WTC11 (cell line): ENCODE data around the gene PI4KA.
"Not testable (repeated sequence)": the region's sequence is repeated elsewhere in the genome, so short reads cannot be mapped to it uniquely, and the experiment has no call there.

Experiments used
- ATF6 ChIP-seq: sonication (generic); formaldehyde crosslinking; IDR thresholded peaks from 2 replicates; pipeline ENCODE4 v1.8.1; 2023; ENCODE audit warnings: mild to moderate bottlenecking, missing genetic modification reagents
- ETV6 ChIP-seq: sonication (generic); formaldehyde crosslinking; IDR thresholded peaks from 2 replicates; pipeline ENCODE4 v1.8.1; 2022; ENCODE audit warnings: mild to moderate bottlenecking, missing genetic modification reagents
- FOXP1 ChIP-seq: sonication (generic); formaldehyde crosslinking; IDR thresholded peaks from 2 replicates; pipeline ENCODE4 v1.8.0; 2022; ENCODE audit warnings: missing genetic modification reagents, mild to moderate bottlenecking, moderate library complexity, borderline replicate concordance
- NR3C1 ChIP-seq: sonication (generic); formaldehyde crosslinking; conservative IDR thresholded peaks from 2 replicates; pipeline ENCODE4 v1.8.1; 2023; ENCODE audit warnings: low read depth, mild to moderate bottlenecking, missing genetic modification reagents
- TCF7 ChIP-seq: sonication (generic); formaldehyde crosslinking; IDR thresholded peaks from 2 replicates; pipeline ENCODE4 v1.8.0; 2022; ENCODE audit warnings: mild to moderate bottlenecking, low read depth, missing genetic modification reagents, moderate library complexity
- TP53 ChIP-seq: sonication (generic); formaldehyde crosslinking; IDR thresholded peaks from 2 replicates; pipeline ENCODE4 v1.8.1; 2023; ENCODE audit warnings: mild to moderate bottlenecking, missing genetic modification reagents
- ZNF138 ChIP-seq: sonication (generic); formaldehyde crosslinking; conservative IDR thresholded peaks from 2 replicates; pipeline ENCODE4 v1.8.1; 2022; ENCODE audit warnings: mild to moderate bottlenecking, moderate library complexity, missing genetic modification reagents
- ZNF396 ChIP-seq: fragments of 250-450 bp; sonication (Bioruptor Pico); IDR thresholded peaks from 2 replicates; pipeline ENCODE4 v1.8.0; 2021; ENCODE audit warnings: mild to moderate bottlenecking, moderate library complexity, borderline replicate concordance
- TF ChIP-seq, protein P1 (sequence below): fragments of 200-600 bp; IDR thresholded peaks from 2 replicates; pipeline ENCODE4 v1.8.0; 2022; ENCODE audit warnings: antibody characterized with exemption
- TF ChIP-seq, protein P2 (sequence below): sonication (generic); formaldehyde crosslinking; IDR thresholded peaks from 2 replicates; pipeline ENCODE4 v1.8.1; 2022; ENCODE audit warnings: low read depth, missing genetic modification reagents, borderline replicate concordance

DNA sequence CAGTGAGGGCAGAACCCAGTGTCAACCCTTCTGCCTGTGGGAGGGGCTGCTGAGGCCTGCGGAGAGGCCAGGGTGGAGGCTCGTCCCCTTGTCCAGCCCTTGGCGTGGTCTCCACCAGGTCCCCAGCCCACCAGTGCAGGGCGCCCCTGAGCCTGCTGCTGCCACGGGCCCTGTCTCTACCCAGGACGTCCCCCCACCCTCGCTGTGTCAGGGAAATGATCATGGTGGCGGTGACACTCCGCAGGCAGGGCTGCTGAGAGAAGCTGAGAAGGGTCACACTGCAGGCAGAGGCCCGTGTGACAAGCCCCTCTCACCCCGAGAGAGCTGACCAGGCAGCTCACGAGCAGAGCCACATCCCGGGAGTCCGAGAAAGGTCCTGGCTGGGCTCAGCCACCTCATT lies 164.4 kb downstream of the PI4KA start:
- TF ChIP-seq, protein P1, sequence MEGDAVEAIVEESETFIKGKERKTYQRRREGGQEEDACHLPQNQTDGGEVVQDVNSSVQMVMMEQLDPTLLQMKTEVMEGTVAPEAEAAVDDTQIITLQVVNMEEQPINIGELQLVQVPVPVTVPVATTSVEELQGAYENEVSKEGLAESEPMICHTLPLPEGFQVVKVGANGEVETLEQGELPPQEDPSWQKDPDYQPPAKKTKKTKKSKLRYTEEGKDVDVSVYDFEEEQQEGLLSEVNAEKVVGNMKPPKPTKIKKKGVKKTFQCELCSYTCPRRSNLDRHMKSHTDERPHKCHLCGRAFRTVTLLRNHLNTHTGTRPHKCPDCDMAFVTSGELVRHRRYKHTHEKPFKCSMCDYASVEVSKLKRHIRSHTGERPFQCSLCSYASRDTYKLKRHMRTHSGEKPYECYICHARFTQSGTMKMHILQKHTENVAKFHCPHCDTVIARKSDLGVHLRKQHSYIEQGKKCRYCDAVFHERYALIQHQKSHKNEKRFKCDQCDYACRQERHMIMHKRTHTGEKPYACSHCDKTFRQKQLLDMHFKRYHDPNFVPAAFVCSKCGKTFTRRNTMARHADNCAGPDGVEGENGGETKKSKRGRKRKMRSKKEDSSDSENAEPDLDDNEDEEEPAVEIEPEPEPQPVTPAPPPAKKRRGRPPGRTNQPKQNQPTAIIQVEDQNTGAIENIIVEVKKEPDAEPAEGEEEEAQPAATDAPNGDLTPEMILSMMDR, result not testable (repeated sequence)
- TF ChIP-seq ZNF138; ATF6; FOXP1 (CRISPR knock-in tag); TP53 (CRISPR knock-in tag); ZNF396 (CRISPR knock-in tag); NR3C1 (CRISPR knock-in tag); ETV6 (CRISPR knock-in tag); TCF7: not testable (repeated sequence)
- TF ChIP-seq, protein P2, sequence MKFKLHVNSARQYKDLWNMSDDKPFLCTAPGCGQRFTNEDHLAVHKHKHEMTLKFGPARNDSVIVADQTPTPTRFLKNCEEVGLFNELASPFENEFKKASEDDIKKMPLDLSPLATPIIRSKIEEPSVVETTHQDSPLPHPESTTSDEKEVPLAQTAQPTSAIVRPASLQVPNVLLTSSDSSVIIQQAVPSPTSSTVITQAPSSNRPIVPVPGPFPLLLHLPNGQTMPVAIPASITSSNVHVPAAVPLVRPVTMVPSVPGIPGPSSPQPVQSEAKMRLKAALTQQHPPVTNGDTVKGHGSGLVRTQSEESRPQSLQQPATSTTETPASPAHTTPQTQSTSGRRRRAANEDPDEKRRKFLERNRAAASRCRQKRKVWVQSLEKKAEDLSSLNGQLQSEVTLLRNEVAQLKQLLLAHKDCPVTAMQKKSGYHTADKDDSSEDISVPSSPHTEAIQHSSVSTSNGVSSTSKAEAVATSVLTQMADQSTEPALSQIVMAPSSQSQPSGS (CRISPR knock-in tag), result not testable (repeated sequence)
